NCI-H2029 treated with DMSO at 0.1 percent for 48 hours (cell line): ENCODE data around the gene RHOC.
A peak's percentile ranks its signal among the peaks of the same experiment; 100 is the strongest.

Source experiments
- DNase-seq: peaks from one replicate; lab custom pipeline; 2025; lab: John Stamatoyannopoulos, UW

Gene RHOC

GRCh38 chr1:112677501-112677900 lies 29.4 kb downstream of the RHOC start:
- no peak for DNase-seq

GRCh38 chr1:112676543-112676942 lies 30.4 kb downstream of the RHOC start:
- no peak for DNase-seq

GRCh38 chr1:112675728-112676381 lies 31.1 kb downstream of the RHOC start:
- no peak for DNase-seq

- no peak for DNase-seq
Measured at GRCh38 chr1:112674986-112675727, 31.8 kb downstream of the RHOC start.

- DNase-seq, result peak; percentile 51
Measured at GRCh38 chr1:112674440-112674985, 32.4 kb downstream of the RHOC start, which contains the start of gene MOV10. MOV10 (plus strand) TSS chr1:112674659; CDS start chr1:112674913, 254 bp downstream.

GRCh38 chr1:112673592-112674439 lies 33.1 kb downstream of the RHOC start:
- no peak for DNase-seq

GRCh38 chr1:112672842-112673241 lies 34.1 kb downstream of the RHOC start:
- DNase-seq, result no peak

GRCh38 chr1:112672009-112672408 lies 34.9 kb downstream of the RHOC start:
- no peak for DNase-seq

GRCh38 chr1:112666946-112667345 lies 40.0 kb downstream of the RHOC start:
- DNase-seq, result no peak

- no peak for DNase-seq
Measured at GRCh38 chr1:112665857-112666256, 41.1 kb downstream of the RHOC start.

- no peak for DNase-seq
Measured at GRCh38 chr1:112651205-112651604, 55.7 kb downstream of the RHOC start.
